Measurements from ENCODE around the gene SPTB. TPM values are rescaled to one million over a fixed set of nuclear protein-coding genes. Genes with fewer than 3 reads are reported as not detected.

The SPTB gene
- total and polyA plus RNA-seq, 10 donors = 0.06 to 20.9 (median 3.9) TPM

DNA sequence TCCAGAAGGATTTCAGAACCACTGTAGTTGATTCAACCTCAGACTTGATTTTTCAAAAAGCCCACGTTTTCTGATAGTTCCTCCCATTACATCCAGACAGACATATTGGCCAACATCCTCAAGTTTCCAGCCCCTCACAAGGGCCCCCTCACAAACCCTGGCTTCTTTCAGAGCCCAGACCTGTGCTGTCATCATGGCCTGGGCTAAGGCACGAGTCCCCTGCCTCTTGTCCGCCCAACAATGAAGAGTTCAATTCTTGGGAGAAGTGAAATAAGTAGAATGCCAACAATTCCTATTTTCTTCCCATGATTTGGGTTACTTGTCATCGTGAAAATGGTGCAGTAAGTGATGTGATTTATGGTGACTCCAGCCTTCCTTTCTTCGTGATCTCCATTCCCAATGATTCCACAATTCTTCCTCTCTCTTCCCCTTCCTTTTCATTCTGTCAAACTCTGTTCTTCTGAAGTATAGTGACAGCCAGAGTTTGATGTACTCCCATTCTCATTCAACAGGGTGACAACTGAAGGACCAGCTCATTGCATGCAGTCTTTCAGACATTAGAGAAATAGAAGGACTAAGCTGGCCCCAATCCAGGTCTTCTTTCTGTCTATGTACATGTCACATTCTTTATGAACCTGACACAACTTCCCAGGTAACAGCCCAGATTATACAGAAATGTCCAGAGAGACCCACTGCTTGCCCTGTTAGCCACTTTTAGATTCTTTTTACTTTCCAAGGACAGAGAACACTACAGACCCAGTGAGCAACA lies 29.2 kb downstream of the SPTB start:
- WGBS, 5 donors = 75 to 86% (median 79%) methylated on average over 5 of the region's 5 CpGs
- intact Hi-C loops (cut with DNase I; ENCODE audit: low total_unique reads) = no loop called here
- TF ChIP-seq POLR2AphosphoS5 (IDR thresholded peaks at IDR 0.05) = no peak
- TF ChIP-seq POLR2A (IDR thresholded peaks at IDR 0.05) = no peak
- no peak for TF ChIP-seq CTCF (IDR thresholded peaks at IDR 0.05 in 8 of 11, conservative IDR thresholded peaks at IDR 0.05 in 3 of 11)
- no peaks in the 10 kb centered on the region for H3K4me1 ChIP-seq
- H3K4me3 ChIP-seq = no peak overlapping the region
- no peaks in the 10 kb centered on the region for H3K36me3 ChIP-seq
- H3K27me3 ChIP-seq (replicated peaks in 1 of 7) = peaks cover 0 to 25% (median 0%) of the 10 kb centered on the region in 7 donors
- H3K9me3 ChIP-seq = no peaks in the 10 kb centered on the region
- H3K27ac ChIP-seq = no peak overlapping the region
- no peak for DNase-seq

DNA sequence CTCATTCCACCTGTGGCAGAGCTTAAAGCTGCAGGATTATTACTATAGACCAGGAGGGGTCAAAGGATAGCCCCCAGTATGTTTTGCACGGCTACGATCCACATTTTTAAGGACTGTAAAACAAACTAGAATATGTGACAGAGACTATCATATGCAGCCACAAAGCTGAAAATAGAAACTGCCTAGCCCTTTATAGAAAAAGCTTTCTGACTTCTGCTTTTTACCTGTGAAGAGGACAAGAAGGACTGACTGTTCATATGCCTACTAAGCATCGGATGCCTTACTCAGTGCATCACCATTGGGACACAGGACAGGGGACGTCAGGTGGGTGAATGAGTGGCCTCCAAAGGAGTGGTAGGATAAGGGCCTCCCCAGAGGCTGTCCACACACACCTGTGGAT lies 29.8 kb downstream of the SPTB start:
- H3K27me3 ChIP-seq (replicated peaks in 1 of 7) = peaks cover 0 to 25% (median 0%) of the 10 kb centered on the region in 7 donors
- DNase-seq = no peak
- no peaks in the 10 kb centered on the region for H3K4me1 ChIP-seq
- WGBS, 5 donors = 81 to 87% (median 85%) methylated on average over 4 of the region's 4 CpGs
- H3K27ac ChIP-seq = no peak overlapping the region
- H3K4me3 ChIP-seq = no peak overlapping the region
- no peaks in the 10 kb centered on the region for H3K9me3 ChIP-seq
- TF ChIP-seq POLR2A (IDR thresholded peaks at IDR 0.05) (no peak), CTCF (IDR thresholded peaks at IDR 0.05 in 8 of 11, conservative IDR thresholded peaks at IDR 0.05 in 3 of 11) (no peak), POLR2AphosphoS5 (IDR thresholded peaks at IDR 0.05) (no peak)
- H3K36me3 ChIP-seq = no peaks in the 10 kb centered on the region
- intact Hi-C loops (cut with DNase I; ENCODE audit: low total_unique reads) = no loop called here

DNA sequence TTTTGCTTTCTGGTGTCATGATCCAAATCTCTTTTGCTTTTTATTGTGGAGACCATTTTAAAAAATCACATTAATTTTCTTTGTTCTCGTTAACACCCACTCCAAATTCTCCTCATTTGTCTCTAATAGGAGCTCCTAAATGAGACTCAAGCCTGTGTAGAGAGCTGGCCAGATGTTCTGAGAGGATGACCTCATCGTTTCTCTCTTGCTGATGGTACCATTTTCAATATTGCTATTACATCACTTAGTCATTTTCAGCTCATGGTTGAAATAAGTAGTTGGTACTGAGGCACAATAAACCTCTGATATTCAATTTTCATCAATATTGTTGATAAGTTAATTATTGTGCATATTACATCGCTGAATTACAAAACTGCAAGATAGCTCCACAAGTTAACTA lies 31.5 kb downstream of the SPTB start:
- no peaks in the 10 kb centered on the region for H3K4me1 ChIP-seq
- no peak overlapping the region for H3K27ac ChIP-seq
- DNase-seq = no peak
- WGBS, 5 donors = 80 to 94% (median 85%) methylated on average over 3 of the region's 3 CpGs
- no peak overlapping the region for H3K4me3 ChIP-seq
- peaks cover 0 to 30% (median 0%) of the 10 kb centered on the region in 7 donors for H3K27me3 ChIP-seq (replicated peaks in 1 of 7)
- no peaks in the 10 kb centered on the region for H3K36me3 ChIP-seq
- TF ChIP-seq POLR2AphosphoS5 (IDR thresholded peaks at IDR 0.05) = no peak
- TF ChIP-seq CTCF (IDR thresholded peaks at IDR 0.05 in 8 of 11, conservative IDR thresholded peaks at IDR 0.05 in 3 of 11) = no peak
- no peak for TF ChIP-seq POLR2A (IDR thresholded peaks at IDR 0.05)
- H3K9me3 ChIP-seq = no peaks in the 10 kb centered on the region
- intact Hi-C loops (cut with DNase I; ENCODE audit: low total_unique reads) = no loop called here

- H3K9me3 ChIP-seq = no peaks in the 10 kb centered on the region
- H3K27me3 ChIP-seq (replicated peaks in 1 of 7) = peaks cover 0 to 45% (median 0%) of the 10 kb centered on the region in 7 donors
- WGBS, 5 donors = 90 to 93% (median 92%) methylated on average over 4 of the region's 4 CpGs
- H3K27ac ChIP-seq = no peak overlapping the region
- no peak overlapping the region for H3K4me3 ChIP-seq
- intact Hi-C loops (cut with DNase I; ENCODE audit: low total_unique reads) = no loop called here
- no peak for DNase-seq
- TF ChIP-seq POLR2AphosphoS5 (IDR thresholded peaks at IDR 0.05) (no peak), CTCF (IDR thresholded peaks at IDR 0.05 in 8 of 11, conservative IDR thresholded peaks at IDR 0.05 in 3 of 11) (no peak)
- no peaks in the 10 kb centered on the region for H3K4me1 ChIP-seq
- H3K36me3 ChIP-seq = no peaks in the 10 kb centered on the region
Measured at GRCh38 chr14:64846319-64846718, 33.4 kb downstream of the SPTB start.
